HG02571 (cell line): ENCODE data around the gene ITPK1.

Source experiments
- ATAC-seq: cut with Tn5 transposase; IDR thresholded peaks from one replicate; pipeline ENCODE4 v1.9.1; 2021; ENCODE audit warnings: mild to moderate bottlenecking, moderate library complexity; ENCODE audit not compliant: unreplicated experiment

Gene ITPK1

GRCh38 chr14:93030761-93031160 is 85.0 kb downstream of the ITPK1 start:
- no peak for ATAC-seq

GRCh38 chr14:93029911-93030508 is 85.7 kb downstream of the ITPK1 start:
- ATAC-seq, result no peak

GRCh38 chr14:93029417-93029816 is 86.3 kb downstream of the ITPK1 start:
- ATAC-seq, result no peak

GRCh38 chr14:93028724-93029076 is 87.0 kb downstream of the ITPK1 start:
- no peak for ATAC-seq

- no peak for ATAC-seq
Observed at GRCh38 chr14:93027810-93028723, 87.7 kb downstream of the ITPK1 start.

- ATAC-seq, result no peak
Observed at GRCh38 chr14:93026339-93026738, 89.4 kb downstream of the ITPK1 start.

- ATAC-seq, result no peak
Observed at GRCh38 chr14:93025055-93025454, 90.7 kb downstream of the ITPK1 start.

- ATAC-seq, result no peak
Observed at GRCh38 chr14:93024493-93024892, 91.2 kb downstream of the ITPK1 start.

- no peak for ATAC-seq
Observed at GRCh38 chr14:93023802-93024434, 91.8 kb downstream of the ITPK1 start.

GRCh38 chr14:93023039-93023438 is 92.7 kb downstream of the ITPK1 start:
- ATAC-seq, result no peak

GRCh38 chr14:93019970-93020369 is 95.8 kb downstream of the ITPK1 start:
- ATAC-seq, result no peak

- ATAC-seq, result no peak
Observed at GRCh38 chr14:93019367-93019843, 96.3 kb downstream of the ITPK1 start.

GRCh38 chr14:93018366-93018765 is 97.4 kb downstream of the ITPK1 start:
- ATAC-seq, result no peak

GRCh38 chr14:93017898-93018297 is 97.8 kb downstream of the ITPK1 start:
- ATAC-seq, result no peak

GRCh38 chr14:93017301-93017797 is 98.4 kb downstream of the ITPK1 start:
- ATAC-seq, result no peak

- ATAC-seq, result no peak
Observed at GRCh38 chr14:93016275-93016845, 99.4 kb downstream of the ITPK1 start.

GRCh38 chr14:93015505-93015904 is 100.2 kb downstream of the ITPK1 start:
- ATAC-seq, result no peak

- ATAC-seq, result no peak
Observed at GRCh38 chr14:93015064-93015463, 100.7 kb downstream of the ITPK1 start.

GRCh38 chr14:93014058-93015023 is 101.4 kb downstream of the ITPK1 start:
- no peak for ATAC-seq
